HL-60 (cell line): ENCODE measurements around the gene ZNF497.

Experiments
- DNase-seq, 2 experiments: peaks; one replicate each; pipeline ENCODE4 v3.0.0-alpha.2; 2010 to 2020; ENCODE audit warnings: low read depth in 1 of 2, low spot score in 1 of 2
- H3K27ac ChIP-seq: fragments of 250-450 bp; sonication (Bioruptor Pico); replicated peaks from 2 replicates; pipeline ENCODE4 v1.5.1; 2020; ENCODE audit warnings: mild to moderate bottlenecking, moderate library complexity
- H3K27me3 ChIP-seq: fragments of 250-450 bp; sonication (Bioruptor Pico); 2 replicates; pipeline ENCODE4 v1.5.1; 2021; ENCODE audit warnings: mild to moderate bottlenecking, moderate library complexity; ENCODE audit not compliant: insufficient read depth, poor library complexity, severe bottlenecking
- H3K4me3 ChIP-seq: replicated peaks from 2 replicates; pipeline ENCODE4 v1.5.1; 2011; ENCODE audit warnings: mild to moderate bottlenecking, control low read depth, low read length; ENCODE audit not compliant: insufficient read depth
- CTCF ChIP-seq: IDR thresholded peaks from one replicate; pipeline ENCODE4 v1.5.1; 2011; ENCODE audit warnings: low read length, control low read depth, inconsistent platforms; ENCODE audit not compliant: insufficient read depth
- GABPA ChIP-seq: IDR thresholded peaks from 2 replicates; pipeline ENCODE4 v1.6.1; 2012; ENCODE audit warnings: low read depth
- POLR2AphosphoS5 ChIP-seq: IDR thresholded peaks from 2 replicates; pipeline ENCODE4 v1.6.1; 2012; ENCODE audit warnings: low read depth
- SPI1 ChIP-seq: IDR thresholded peaks from 2 replicates; pipeline ENCODE4 v1.6.1; 2012; ENCODE audit warnings: low read depth, mild to moderate bottlenecking, borderline replicate concordance
- TF ChIP-seq, protein P1 (sequence below): IDR thresholded peaks from 2 replicates; pipeline ENCODE4 v1.6.1; 2012; ENCODE audit warnings: low read depth; ENCODE audit not compliant: insufficient replicate concordance

ZNF497 gene

DNA sequence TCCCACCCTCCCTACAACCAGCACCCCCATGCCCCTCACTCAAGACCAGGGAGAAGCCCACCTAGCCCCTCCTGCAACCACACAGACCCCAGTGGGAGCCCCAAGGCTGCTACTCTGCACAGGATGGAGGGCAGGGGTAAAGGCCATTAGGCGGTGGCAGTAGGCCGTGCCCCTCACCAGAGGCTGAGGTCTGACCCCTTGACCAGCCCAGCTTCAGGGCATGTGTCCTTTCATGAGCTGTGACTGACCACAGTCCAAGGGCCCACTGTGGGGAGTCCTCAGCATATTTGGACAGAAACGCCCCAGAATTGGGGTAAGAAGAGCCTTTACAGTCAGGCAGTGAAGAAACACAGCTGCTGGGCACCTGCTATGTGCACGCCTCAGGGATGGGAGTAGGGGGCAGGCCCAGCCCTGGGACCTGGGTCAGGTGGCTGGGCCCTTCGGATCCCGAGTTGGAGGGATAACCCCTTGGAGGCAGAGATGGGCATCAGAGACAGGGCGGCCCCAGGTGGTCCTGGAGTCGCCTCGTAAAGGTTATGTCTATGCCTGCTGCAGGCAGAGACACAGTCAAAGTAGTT, 22.9 kb upstream of the ZNF497 start:
- Histone ChIP-seq H3K4me3 (no peak overlapping the region), H3K27ac (peak overlapping the region; percentile 98), H3K27me3 (no peaks in the 10 kb centered on the region)
- TF ChIP-seq GABPA (no peak), SPI1 (no peak), POLR2AphosphoS5 (no peak), CTCF (no peak)
- TF ChIP-seq, protein P1, sequence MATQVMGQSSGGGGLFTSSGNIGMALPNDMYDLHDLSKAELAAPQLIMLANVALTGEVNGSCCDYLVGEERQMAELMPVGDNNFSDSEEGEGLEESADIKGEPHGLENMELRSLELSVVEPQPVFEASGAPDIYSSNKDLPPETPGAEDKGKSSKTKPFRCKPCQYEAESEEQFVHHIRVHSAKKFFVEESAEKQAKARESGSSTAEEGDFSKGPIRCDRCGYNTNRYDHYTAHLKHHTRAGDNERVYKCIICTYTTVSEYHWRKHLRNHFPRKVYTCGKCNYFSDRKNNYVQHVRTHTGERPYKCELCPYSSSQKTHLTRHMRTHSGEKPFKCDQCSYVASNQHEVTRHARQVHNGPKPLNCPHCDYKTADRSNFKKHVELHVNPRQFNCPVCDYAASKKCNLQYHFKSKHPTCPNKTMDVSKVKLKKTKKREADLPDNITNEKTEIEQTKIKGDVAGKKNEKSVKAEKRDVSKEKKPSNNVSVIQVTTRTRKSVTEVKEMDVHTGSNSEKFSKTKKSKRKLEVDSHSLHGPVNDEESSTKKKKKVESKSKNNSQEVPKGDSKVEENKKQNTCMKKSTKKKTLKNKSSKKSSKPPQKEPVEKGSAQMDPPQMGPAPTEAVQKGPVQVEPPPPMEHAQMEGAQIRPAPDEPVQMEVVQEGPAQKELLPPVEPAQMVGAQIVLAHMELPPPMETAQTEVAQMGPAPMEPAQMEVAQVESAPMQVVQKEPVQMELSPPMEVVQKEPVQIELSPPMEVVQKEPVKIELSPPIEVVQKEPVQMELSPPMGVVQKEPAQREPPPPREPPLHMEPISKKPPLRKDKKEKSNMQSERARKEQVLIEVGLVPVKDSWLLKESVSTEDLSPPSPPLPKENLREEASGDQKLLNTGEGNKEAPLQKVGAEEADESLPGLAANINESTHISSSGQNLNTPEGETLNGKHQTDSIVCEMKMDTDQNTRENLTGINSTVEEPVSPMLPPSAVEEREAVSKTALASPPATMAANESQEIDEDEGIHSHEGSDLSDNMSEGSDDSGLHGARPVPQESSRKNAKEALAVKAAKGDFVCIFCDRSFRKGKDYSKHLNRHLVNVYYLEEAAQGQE: no peak
- no peak for DNase-seq

- DNase-seq: no peak
- TF ChIP-seq CTCF (no peak), SPI1 (no peak), GABPA (no peak), POLR2AphosphoS5 (no peak)
- TF ChIP-seq, protein P1: no peak
- Histone ChIP-seq H3K27ac (no peak overlapping the region), H3K4me3 (no peak overlapping the region), H3K27me3 (no peaks in the 10 kb centered on the region)
These were observed 20.5 kb upstream of the ZNF497 start for GRCh38 chr19:58382997-58383603.

DNA sequence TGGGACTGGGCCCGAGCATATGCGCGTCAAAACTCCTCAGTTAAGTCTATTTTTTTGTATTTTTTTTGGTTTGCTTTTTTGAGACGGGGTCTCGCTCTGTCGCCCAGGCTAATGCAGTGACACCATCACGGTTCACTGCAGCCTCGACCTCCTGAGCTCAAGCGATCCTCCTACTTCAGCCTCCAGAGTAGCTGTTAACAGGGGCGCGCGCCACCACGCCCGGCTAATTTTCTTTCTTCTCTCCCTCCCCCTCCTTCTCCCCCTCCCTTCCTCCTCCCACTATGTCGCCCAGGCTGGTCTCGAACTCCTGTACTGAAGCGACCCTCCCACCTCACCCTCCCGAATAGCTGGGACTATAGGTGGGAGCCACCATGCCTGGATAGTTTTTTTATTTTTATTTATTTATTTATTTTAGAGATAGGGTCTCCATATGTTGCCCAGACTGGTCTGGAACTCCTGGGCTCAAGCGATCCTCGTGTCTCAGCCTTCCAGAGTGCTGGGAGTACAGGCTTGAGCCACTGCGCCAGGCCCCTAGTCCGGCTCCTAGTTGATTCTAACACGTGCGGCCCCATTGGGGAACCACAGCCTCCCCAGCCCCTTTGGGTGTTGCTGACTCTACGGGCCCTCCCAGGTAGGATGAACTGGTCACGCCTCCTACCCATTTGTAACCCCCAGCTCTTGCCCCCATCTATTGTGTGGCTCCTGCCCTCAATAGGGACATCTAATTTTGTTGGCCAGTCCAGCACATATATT, 19.1 kb upstream of the ZNF497 start:
- Histone ChIP-seq H3K27ac (peak overlapping the region; percentile 88), H3K27me3 (no peaks in the 10 kb centered on the region), H3K4me3 (peak overlapping the region; percentile 61)
- TF ChIP-seq SPI1 (no peak), CTCF (no peak), GABPA (no peak), POLR2AphosphoS5 (no peak)
- TF ChIP-seq, protein P1: no peak
- DNase-seq: no peak
